Activated naive CD4-positive, alpha-beta T cell (primary cell): ENCODE measurements around the gene INPP5B.
"Not testable (repeated sequence)": the region's sequence is repeated elsewhere in the genome, so short reads cannot be mapped to it uniquely, and the experiment has no call there.

Experiments used
- DNase-seq, 4 experiments: peaks; one replicate each; lab custom pipeline; 2025; lab: John Stamatoyannopoulos, UW

Gene INPP5B

GRCh38 chr1:37948166-37948565 lies 1.3 kb upstream of the INPP5B start:
- DNase-seq, result no peak

- DNase-seq, result no peak
Measured at GRCh38 chr1:37947364-37947763, 511 bp upstream of the INPP5B start.

- DNase-seq, result no peak
Measured at GRCh38 chr1:37945743-37946702, 830 bp downstream of the INPP5B start.

GRCh38 chr1:37945251-37945650 lies 1.6 kb downstream of the INPP5B start:
- DNase-seq, result no peak

- no peak for DNase-seq
Measured at GRCh38 chr1:37944816-37945215, 2.0 kb downstream of the INPP5B start.

GRCh38 chr1:37944086-37944763 lies 2.6 kb downstream of the INPP5B start:
- DNase-seq, result no peak

- no peak for DNase-seq
Measured at GRCh38 chr1:37940299-37940947, 6.4 kb downstream of the INPP5B start.

GRCh38 chr1:37936760-37937159 lies 10.1 kb downstream of the INPP5B start:
- not testable (repeated sequence) for DNase-seq

- DNase-seq, result no peak
Measured at GRCh38 chr1:37932759-37933158, 14.1 kb downstream of the INPP5B start.

GRCh38 chr1:37931361-37932158 lies 15.3 kb downstream of the INPP5B start:
- DNase-seq, result peak; percentile 78 to 95 (median 88)

- peak in 1 of 4 experiments; percentile 4 for DNase-seq
Measured at GRCh38 chr1:37931102-37931360, 15.8 kb downstream of the INPP5B start.

GRCh38 chr1:37930246-37931101 lies 16.4 kb downstream of the INPP5B start:
- DNase-seq, result no peak

- no peak for DNase-seq
Measured at GRCh38 chr1:37926038-37926924, 20.6 kb downstream of the INPP5B start.

GRCh38 chr1:37925316-37925715 lies 21.5 kb downstream of the INPP5B start:
- no peak for DNase-seq

GRCh38 chr1:37923551-37923889 lies 23.3 kb downstream of the INPP5B start:
- no peak for DNase-seq

GRCh38 chr1:37922767-37923550 lies 23.9 kb downstream of the INPP5B start:
- no peak for DNase-seq

GRCh38 chr1:37919277-37919676 lies 27.6 kb downstream of the INPP5B start:
- DNase-seq, result peak in 1 of 4 experiments; percentile 2

- DNase-seq, result no peak
Measured at GRCh38 chr1:37915476-37916093, 31.3 kb downstream of the INPP5B start.
